GM12872 (cell line): ENCODE results near the gene CARD19.

ENCODE experiments used
- CTCF ChIP-seq: IDR thresholded peaks from 3 replicates; pipeline ENCODE4 v1.5.1; 2011; ENCODE audit warnings: low read depth, mild to moderate bottlenecking, low read length, moderate library complexity; ENCODE audit not compliant: insufficient read depth

Gene CARD19

GRCh38 chr9:93095205-93096130 is 549 bp upstream of the CARD19 start:
- no peak for TF ChIP-seq CTCF

GRCh38 chr9:93096811-93097382 is 880 bp downstream of the CARD19 start:
- no peak for TF ChIP-seq CTCF

- no peak for TF ChIP-seq CTCF
These were observed 1.6 kb downstream of the CARD19 start for GRCh38 chr9:93097511-93098201.

- TF ChIP-seq CTCF, result no peak
These were observed 2.4 kb downstream of the CARD19 start for GRCh38 chr9:93098236-93098946.

- no peak for TF ChIP-seq CTCF
These were observed 3.7 kb downstream of the CARD19 start for GRCh38 chr9:93099551-93100275.

- no peak for TF ChIP-seq CTCF
These were observed 4.2 kb downstream of the CARD19 start for GRCh38 chr9:93100276-93100636.
